H9 (cell line): Measurements from ENCODE around the gene NANOS2. TPM values are rescaled to one million over a fixed set of nuclear protein-coding genes. Genes with fewer than 3 reads are reported as not detected.

ENCODE experiments used
- DNase-seq: peaks from one replicate; pipeline ENCODE4 v3.0.0-alpha.2; 2017
- H2AFZ ChIP-seq: one replicate; pipeline ENCODE4 v1.6.1; 2013; ENCODE audit warnings: mild to moderate bottlenecking, low read length, control low read depth, moderate library complexity
- H2AK5ac ChIP-seq: 2 replicates; pipeline ENCODE4 v1.6.1; 2013; ENCODE audit warnings: low read length, control low read depth, mixed read lengths; ENCODE audit not compliant: insufficient read length
- H2BK120ac ChIP-seq: one replicate; pipeline ENCODE4 v1.6.1; 2013; ENCODE audit warnings: low read depth, mild to moderate bottlenecking, low read length, control low read depth, inconsistent platforms; ENCODE audit not compliant: poor library complexity, severe bottlenecking
- H2BK12ac ChIP-seq: 2 replicates; pipeline ENCODE4 v1.6.1; 2013; ENCODE audit warnings: low read length, control low read depth, mixed read lengths, low read depth; ENCODE audit not compliant: insufficient read length
- H2BK15ac ChIP-seq: 2 replicates; pipeline ENCODE4 v1.6.1; 2013; ENCODE audit warnings: low read depth, low read length, control low read depth
- H2BK20ac ChIP-seq: one replicate; pipeline ENCODE4 v1.6.1; 2013; ENCODE audit warnings: low read depth, mild to moderate bottlenecking, low read length, control low read depth, inconsistent platforms; ENCODE audit not compliant: poor library complexity, severe bottlenecking
- H2BK5ac ChIP-seq: 2 replicates; pipeline ENCODE4 v1.6.1; 2013; ENCODE audit warnings: low read length, control low read depth, mixed read lengths; ENCODE audit not compliant: insufficient read length
- H3K14ac ChIP-seq: 2 replicates; pipeline ENCODE4 v1.6.1; 2013; ENCODE audit warnings: low read length, control low read depth; ENCODE audit not compliant: insufficient read depth
- H3K18ac ChIP-seq: 2 replicates; pipeline ENCODE4 v1.6.1; 2013; ENCODE audit warnings: low read depth, mild to moderate bottlenecking, mixed read lengths, low read length, control low read depth; ENCODE audit not compliant: insufficient read length
- H3K23ac ChIP-seq: 2 replicates; pipeline ENCODE4 v1.6.1; 2013; ENCODE audit warnings: low read length, control low read depth, mixed read lengths, low read depth; ENCODE audit not compliant: insufficient read length
- H3K23me2 ChIP-seq: 2 replicates; pipeline ENCODE4 v1.6.1; 2013; ENCODE audit warnings: low read depth, mild to moderate bottlenecking, mixed read lengths, low read length, control low read depth; ENCODE audit not compliant: insufficient read length, poor library complexity, severe bottlenecking
- H3K27ac ChIP-seq: 2 replicates; pipeline ENCODE4 v1.5.1; 2013; ENCODE audit warnings: low read length, control low read depth, mixed read lengths, low read depth; ENCODE audit not compliant: insufficient read length
- H3K27me3 ChIP-seq: 2 replicates; pipeline ENCODE4 v1.6.1; 2013; ENCODE audit warnings: low read length, control low read depth, inconsistent platforms; ENCODE audit not compliant: insufficient read depth
- H3K4ac ChIP-seq: 2 replicates; pipeline ENCODE4 v1.6.1; 2013; ENCODE audit warnings: low read depth, mild to moderate bottlenecking, control low read depth, inconsistent platforms, low read length, moderate library complexity
- H3K4me1 ChIP-seq: 2 replicates; pipeline ENCODE4 v1.6.1; 2013; ENCODE audit warnings: low read length, control low read depth, inconsistent platforms; ENCODE audit not compliant: insufficient read depth
- H3K4me2 ChIP-seq: 2 replicates; pipeline ENCODE4 v1.6.1; 2013; ENCODE audit warnings: low read length, control low read depth, mixed read lengths; ENCODE audit not compliant: insufficient read length, insufficient read depth
- H3K56ac ChIP-seq: 2 replicates; pipeline ENCODE4 v1.6.1; 2013; ENCODE audit warnings: low read depth, mild to moderate bottlenecking, mixed read lengths, low read length, control low read depth; ENCODE audit not compliant: insufficient read length
- H3K79me1 ChIP-seq: 2 replicates; pipeline ENCODE4 v1.6.1; 2013; ENCODE audit warnings: low read depth, mild to moderate bottlenecking, moderate library complexity, low read length, control low read depth, inconsistent platforms; ENCODE audit not compliant: insufficient read depth, poor library complexity, severe bottlenecking
- H3K79me2 ChIP-seq: 2 replicates; pipeline ENCODE4 v1.6.1; 2013; ENCODE audit warnings: low read length, control low read depth, inconsistent platforms; ENCODE audit not compliant: insufficient read depth
- H3K9ac ChIP-seq: 2 replicates; pipeline ENCODE4 v1.6.1; 2013; ENCODE audit warnings: low read length, control low read depth, mixed read lengths; ENCODE audit not compliant: insufficient read length; ENCODE audit errors: extremely low read depth
- H3K9me3 ChIP-seq: one replicate; pipeline ENCODE4 v1.6.1; 2013; ENCODE audit warnings: low read depth, low read length, inconsistent platforms; ENCODE audit not compliant: control insufficient read depth
- H3T11ph ChIP-seq: one replicate; pipeline ENCODE4 v1.6.1; 2013; ENCODE audit warnings: mild to moderate bottlenecking, low read length, control low read depth, inconsistent platforms
- H4K20me1 ChIP-seq: one replicate; pipeline ENCODE4 v1.6.1; 2013; ENCODE audit not compliant: control insufficient read depth, insufficient read length, insufficient read depth
- H4K5ac ChIP-seq: 2 replicates; pipeline ENCODE4 v1.6.1; 2013; ENCODE audit warnings: low read depth, mild to moderate bottlenecking, mixed read lengths, low read length, control low read depth; ENCODE audit not compliant: insufficient read length
- H4K8ac ChIP-seq: replicated peaks from 2 replicates; pipeline ENCODE4 v1.6.1; 2013; ENCODE audit warnings: low read length, control low read depth, mixed read lengths, low read depth; ENCODE audit not compliant: insufficient read length
- H4K91ac ChIP-seq: 2 replicates; pipeline ENCODE4 v1.6.1; 2013; ENCODE audit warnings: low read depth, mild to moderate bottlenecking, moderate library complexity, mixed read lengths, low read length, control low read depth; ENCODE audit not compliant: insufficient read length
- H3K27ac Mint-ChIP-seq, 3 experiments: 2 replicates in 2 of 3; 3 replicates in 1 of 3; pipeline ENCODE4 v1.8.0; 2020 to 2021; ENCODE audit warnings: mixed read lengths in 3 of 3, mild to moderate bottlenecking in 1 of 3, moderate library complexity in 1 of 3
- H3K27me3 Mint-ChIP-seq: 2 replicates; pipeline ENCODE4 v1.8.0; 2021; ENCODE audit warnings: low read depth, mild to moderate bottlenecking, moderate library complexity, mixed read lengths
- H3K36me3 Mint-ChIP-seq, 3 experiments: 2 replicates in 2 of 3; 3 replicates in 1 of 3; pipeline ENCODE4 v1.8.0; 2020 to 2021; ENCODE audit warnings: low read depth in 3 of 3, mixed read lengths in 3 of 3; ENCODE audit not compliant: insufficient read depth in 1 of 3
- H3K4me1 Mint-ChIP-seq, 2 experiments: 2 replicates each; pipeline ENCODE4 v1.8.0; 2020; ENCODE audit warnings: mixed read lengths in 2 of 2
- H3K4me3 Mint-ChIP-seq, 2 experiments: 2 replicates in 1 of 2; 3 replicates in 1 of 2; pipeline ENCODE4 v1.8.0; 2020 to 2021; ENCODE audit warnings: mild to moderate bottlenecking in 2 of 2, mixed read lengths in 2 of 2, moderate library complexity in 1 of 2
- H3K9me3 Mint-ChIP-seq, 2 experiments: 2 replicates in 1 of 2; 3 replicates in 1 of 2; pipeline ENCODE4 v1.8.0; 2020; ENCODE audit warnings: mild to moderate bottlenecking in 2 of 2, mixed read lengths in 2 of 2, moderate library complexity in 1 of 2
- WGBS: extraction: QIAGEN DNeasy Blood & Tissue Kit; methylation state at CpG from one replicate; pipeline ENCODE4 v1.1.7; 2013; ENCODE audit warnings: missing lambda C conversion rate, low lambda C conversion rate, mixed read lengths; ENCODE audit not compliant: insufficient read length; ENCODE audit errors: extremely low coverage; 5-methylcytosine and 5-hydroxymethylcytosine counted together
- total RNA-seq: library from RNA; stranded (reverse); gene quantifications from 2 replicates; pipeline ENCODE4 v1.2.1, GENCODE V29; 2021
- TF ChIP-seq, protein P1 (sequence below): fragments of 200-600 bp; sonication (generic); conservative IDR thresholded peaks from 3 replicates; pipeline ENCODE4 v1.8.0; 2021; ENCODE audit warnings: antibody characterized with exemption, mild to moderate bottlenecking

NANOS2 gene
- total RNA-seq, 1 experiment from 2014 or later = not detected

DNA sequence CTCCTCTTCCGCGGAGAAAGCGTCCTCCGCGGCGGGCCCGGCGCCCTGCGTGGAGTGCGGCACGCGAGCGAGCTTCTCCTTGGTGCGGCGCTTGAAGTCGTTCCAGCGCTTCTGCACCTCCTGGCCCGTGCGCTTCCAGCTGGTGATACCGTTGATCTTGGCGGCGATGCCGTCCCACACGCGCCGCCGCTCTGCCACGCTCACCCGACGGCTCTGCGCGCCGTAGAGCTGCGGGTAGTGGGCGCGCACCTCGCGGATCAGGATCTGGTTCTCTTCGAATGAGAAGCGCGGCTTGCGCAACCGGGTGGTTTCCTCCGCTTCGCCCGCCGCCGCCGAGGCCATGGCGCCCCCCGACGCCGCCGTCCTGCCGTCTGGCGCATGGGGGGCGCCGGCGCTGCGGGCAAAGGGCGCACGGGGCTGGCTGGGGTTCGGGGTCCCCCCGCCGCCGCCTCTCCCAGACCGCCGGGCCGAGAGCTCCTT lies 13.1 kb downstream of the NANOS2 start:
- WGBS = no CpG with 5 or more reads among the region's 69 CpGs
- Histone ChIP-seq H3K23ac (no peak overlapping the region), H3K4me2 (peak overlapping the region; percentile 83), H3K27ac (no peak overlapping the region), H4K8ac (no peak overlapping the region), H3K9me3 (no peaks in the 10 kb centered on the region), H3T11ph (no peak overlapping the region), H2BK5ac (no peak overlapping the region), H2AFZ (no peak overlapping the region), H3K79me2 (no peaks in the 10 kb centered on the region), H3K9ac (no peak overlapping the region), H2BK15ac (no peak overlapping the region), H4K20me1 (no peaks in the 10 kb centered on the region), H2BK12ac (no peak overlapping the region), H3K4me1 (no peaks in the 10 kb centered on the region), H3K27me3 (peaks cover 4% of the 10 kb centered on the region; the same call in 1 of the 2 replicates), H4K5ac (no peak overlapping the region), H3K23me2 (peaks cover 15% of the 10 kb centered on the region), H2BK20ac (no peak overlapping the region), H2BK120ac (no peak overlapping the region), H2AK5ac (no peak overlapping the region), H3K56ac (no peak overlapping the region), H4K91ac (no peak overlapping the region), H3K79me1 (no peaks in the 10 kb centered on the region), H3K4ac (no peak overlapping the region), H3K14ac (no peak overlapping the region), H3K18ac (no peak overlapping the region)
- no peaks in the 10 kb centered on the region for H3K9me3 Mint-ChIP-seq
- peak overlapping the region; percentile 65 to 78 for H3K4me3 Mint-ChIP-seq
- no peak overlapping the region for H3K27ac Mint-ChIP-seq
- peak; percentile 32 for DNase-seq
- peaks cover 7 to 12% of the 10 kb centered on the region in 2 experiments for H3K4me1 Mint-ChIP-seq
- H3K36me3 Mint-ChIP-seq = peaks cover 8 to 25% (median 25%) of the 10 kb centered on the region in 3 experiments
- TF ChIP-seq, protein P1, sequence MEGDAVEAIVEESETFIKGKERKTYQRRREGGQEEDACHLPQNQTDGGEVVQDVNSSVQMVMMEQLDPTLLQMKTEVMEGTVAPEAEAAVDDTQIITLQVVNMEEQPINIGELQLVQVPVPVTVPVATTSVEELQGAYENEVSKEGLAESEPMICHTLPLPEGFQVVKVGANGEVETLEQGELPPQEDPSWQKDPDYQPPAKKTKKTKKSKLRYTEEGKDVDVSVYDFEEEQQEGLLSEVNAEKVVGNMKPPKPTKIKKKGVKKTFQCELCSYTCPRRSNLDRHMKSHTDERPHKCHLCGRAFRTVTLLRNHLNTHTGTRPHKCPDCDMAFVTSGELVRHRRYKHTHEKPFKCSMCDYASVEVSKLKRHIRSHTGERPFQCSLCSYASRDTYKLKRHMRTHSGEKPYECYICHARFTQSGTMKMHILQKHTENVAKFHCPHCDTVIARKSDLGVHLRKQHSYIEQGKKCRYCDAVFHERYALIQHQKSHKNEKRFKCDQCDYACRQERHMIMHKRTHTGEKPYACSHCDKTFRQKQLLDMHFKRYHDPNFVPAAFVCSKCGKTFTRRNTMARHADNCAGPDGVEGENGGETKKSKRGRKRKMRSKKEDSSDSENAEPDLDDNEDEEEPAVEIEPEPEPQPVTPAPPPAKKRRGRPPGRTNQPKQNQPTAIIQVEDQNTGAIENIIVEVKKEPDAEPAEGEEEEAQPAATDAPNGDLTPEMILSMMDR = no peak
- peaks cover 17% of the 10 kb centered on the region for H3K27me3 Mint-ChIP-seq
